H9 (cell line): ENCODE measurements around the gene HIPK1. TPM values are rescaled to one million over a fixed set of nuclear protein-coding genes. Genes with fewer than 3 reads are reported as not detected.

Source experiments
- DNase-seq: peaks from one replicate; pipeline ENCODE4 v3.0.0-alpha.2; 2017
- H2AFZ ChIP-seq: one replicate; pipeline ENCODE4 v1.6.1; 2013; ENCODE audit warnings: mild to moderate bottlenecking, low read length, control low read depth, moderate library complexity
- H2AK5ac ChIP-seq: 2 replicates; pipeline ENCODE4 v1.6.1; 2013; ENCODE audit warnings: low read length, control low read depth, mixed read lengths; ENCODE audit not compliant: insufficient read length
- H2BK120ac ChIP-seq: one replicate; pipeline ENCODE4 v1.6.1; 2013; ENCODE audit warnings: low read depth, mild to moderate bottlenecking, low read length, control low read depth, inconsistent platforms; ENCODE audit not compliant: poor library complexity, severe bottlenecking
- H2BK12ac ChIP-seq: 2 replicates; pipeline ENCODE4 v1.6.1; 2013; ENCODE audit warnings: low read length, control low read depth, mixed read lengths, low read depth; ENCODE audit not compliant: insufficient read length
- H2BK15ac ChIP-seq: 2 replicates; pipeline ENCODE4 v1.6.1; 2013; ENCODE audit warnings: low read depth, low read length, control low read depth
- H2BK20ac ChIP-seq: one replicate; pipeline ENCODE4 v1.6.1; 2013; ENCODE audit warnings: low read depth, mild to moderate bottlenecking, low read length, control low read depth, inconsistent platforms; ENCODE audit not compliant: poor library complexity, severe bottlenecking
- H2BK5ac ChIP-seq: 2 replicates; pipeline ENCODE4 v1.6.1; 2013; ENCODE audit warnings: low read length, control low read depth, mixed read lengths; ENCODE audit not compliant: insufficient read length
- H3K14ac ChIP-seq: 2 replicates; pipeline ENCODE4 v1.6.1; 2013; ENCODE audit warnings: low read length, control low read depth; ENCODE audit not compliant: insufficient read depth
- H3K18ac ChIP-seq: 2 replicates; pipeline ENCODE4 v1.6.1; 2013; ENCODE audit warnings: low read depth, mild to moderate bottlenecking, mixed read lengths, low read length, control low read depth; ENCODE audit not compliant: insufficient read length
- H3K23ac ChIP-seq: 2 replicates; pipeline ENCODE4 v1.6.1; 2013; ENCODE audit warnings: low read length, control low read depth, mixed read lengths, low read depth; ENCODE audit not compliant: insufficient read length
- H3K23me2 ChIP-seq: 2 replicates; pipeline ENCODE4 v1.6.1; 2013; ENCODE audit warnings: low read depth, mild to moderate bottlenecking, mixed read lengths, low read length, control low read depth; ENCODE audit not compliant: insufficient read length, poor library complexity, severe bottlenecking
- H3K27ac ChIP-seq: 2 replicates; pipeline ENCODE4 v1.5.1; 2013; ENCODE audit warnings: low read length, control low read depth, mixed read lengths, low read depth; ENCODE audit not compliant: insufficient read length
- H3K27me3 ChIP-seq: 2 replicates; pipeline ENCODE4 v1.6.1; 2013; ENCODE audit warnings: low read length, control low read depth, inconsistent platforms; ENCODE audit not compliant: insufficient read depth
- H3K4ac ChIP-seq: 2 replicates; pipeline ENCODE4 v1.6.1; 2013; ENCODE audit warnings: low read depth, mild to moderate bottlenecking, control low read depth, inconsistent platforms, low read length, moderate library complexity
- H3K4me1 ChIP-seq: 2 replicates; pipeline ENCODE4 v1.6.1; 2013; ENCODE audit warnings: low read length, control low read depth, inconsistent platforms; ENCODE audit not compliant: insufficient read depth
- H3K4me2 ChIP-seq: 2 replicates; pipeline ENCODE4 v1.6.1; 2013; ENCODE audit warnings: low read length, control low read depth, mixed read lengths; ENCODE audit not compliant: insufficient read length, insufficient read depth
- H3K56ac ChIP-seq: 2 replicates; pipeline ENCODE4 v1.6.1; 2013; ENCODE audit warnings: low read depth, mild to moderate bottlenecking, mixed read lengths, low read length, control low read depth; ENCODE audit not compliant: insufficient read length
- H3K79me1 ChIP-seq: 2 replicates; pipeline ENCODE4 v1.6.1; 2013; ENCODE audit warnings: low read depth, mild to moderate bottlenecking, moderate library complexity, low read length, control low read depth, inconsistent platforms; ENCODE audit not compliant: insufficient read depth, poor library complexity, severe bottlenecking
- H3K79me2 ChIP-seq: 2 replicates; pipeline ENCODE4 v1.6.1; 2013; ENCODE audit warnings: low read length, control low read depth, inconsistent platforms; ENCODE audit not compliant: insufficient read depth
- H3K9ac ChIP-seq: 2 replicates; pipeline ENCODE4 v1.6.1; 2013; ENCODE audit warnings: low read length, control low read depth, mixed read lengths; ENCODE audit not compliant: insufficient read length; ENCODE audit errors: extremely low read depth
- H3K9me3 ChIP-seq: one replicate; pipeline ENCODE4 v1.6.1; 2013; ENCODE audit warnings: low read depth, low read length, inconsistent platforms; ENCODE audit not compliant: control insufficient read depth
- H3T11ph ChIP-seq: one replicate; pipeline ENCODE4 v1.6.1; 2013; ENCODE audit warnings: mild to moderate bottlenecking, low read length, control low read depth, inconsistent platforms
- H4K20me1 ChIP-seq: one replicate; pipeline ENCODE4 v1.6.1; 2013; ENCODE audit not compliant: control insufficient read depth, insufficient read length, insufficient read depth
- H4K5ac ChIP-seq: 2 replicates; pipeline ENCODE4 v1.6.1; 2013; ENCODE audit warnings: low read depth, mild to moderate bottlenecking, mixed read lengths, low read length, control low read depth; ENCODE audit not compliant: insufficient read length
- H4K8ac ChIP-seq: replicated peaks from 2 replicates; pipeline ENCODE4 v1.6.1; 2013; ENCODE audit warnings: low read length, control low read depth, mixed read lengths, low read depth; ENCODE audit not compliant: insufficient read length
- H4K91ac ChIP-seq: 2 replicates; pipeline ENCODE4 v1.6.1; 2013; ENCODE audit warnings: low read depth, mild to moderate bottlenecking, moderate library complexity, mixed read lengths, low read length, control low read depth; ENCODE audit not compliant: insufficient read length
- H3K27ac Mint-ChIP-seq, 3 experiments: 2 replicates in 2 of 3; 3 replicates in 1 of 3; pipeline ENCODE4 v1.8.0; 2020 to 2021; ENCODE audit warnings: mixed read lengths in 3 of 3, mild to moderate bottlenecking in 1 of 3, moderate library complexity in 1 of 3
- H3K27me3 Mint-ChIP-seq: 2 replicates; pipeline ENCODE4 v1.8.0; 2021; ENCODE audit warnings: low read depth, mild to moderate bottlenecking, moderate library complexity, mixed read lengths
- H3K36me3 Mint-ChIP-seq, 3 experiments: 2 replicates in 2 of 3; 3 replicates in 1 of 3; pipeline ENCODE4 v1.8.0; 2020 to 2021; ENCODE audit warnings: low read depth in 3 of 3, mixed read lengths in 3 of 3; ENCODE audit not compliant: insufficient read depth in 1 of 3
- H3K4me1 Mint-ChIP-seq, 2 experiments: 2 replicates each; pipeline ENCODE4 v1.8.0; 2020; ENCODE audit warnings: mixed read lengths in 2 of 2
- H3K4me3 Mint-ChIP-seq, 2 experiments: 2 replicates in 1 of 2; 3 replicates in 1 of 2; pipeline ENCODE4 v1.8.0; 2020 to 2021; ENCODE audit warnings: mild to moderate bottlenecking in 2 of 2, mixed read lengths in 2 of 2, moderate library complexity in 1 of 2
- H3K9me3 Mint-ChIP-seq, 2 experiments: 2 replicates in 1 of 2; 3 replicates in 1 of 2; pipeline ENCODE4 v1.8.0; 2020; ENCODE audit warnings: mild to moderate bottlenecking in 2 of 2, mixed read lengths in 2 of 2, moderate library complexity in 1 of 2
- WGBS: extraction: QIAGEN DNeasy Blood & Tissue Kit; methylation state at CpG from one replicate; pipeline ENCODE4 v1.1.7; 2013; ENCODE audit warnings: missing lambda C conversion rate, low lambda C conversion rate, mixed read lengths; ENCODE audit not compliant: insufficient read length; ENCODE audit errors: extremely low coverage; 5-methylcytosine and 5-hydroxymethylcytosine counted together
- total RNA-seq: library from RNA; stranded (reverse); gene quantifications from 2 replicates; pipeline ENCODE4 v1.2.1, GENCODE V29; 2021
- TF ChIP-seq, protein P1 (sequence below): fragments of 200-600 bp; sonication (generic); conservative IDR thresholded peaks from 3 replicates; pipeline ENCODE4 v1.8.0; 2021; ENCODE audit warnings: antibody characterized with exemption, mild to moderate bottlenecking

Gene HIPK1
- total RNA-seq, 1 experiment from 2014 or later, result 65.7 TPM

GRCh38 chr1:114022877-114023276, 93.8 kb downstream of the HIPK1 start:
- Mint-ChIP-seq H3K4me3 (no peak overlapping the region; a peak in 1 of 5 replicates), H3K27ac (peak overlapping the region in 1 of 3 experiments; percentile 98; a peak in 3 of 7 replicates), H3K27me3 (no peaks in the 10 kb centered on the region), H3K36me3 (peaks cover 18 to 33% (median 22%) of the 10 kb centered on the region in 3 experiments), H3K4me1 (peaks cover 36 to 38% of the 10 kb centered on the region in 2 experiments), H3K9me3 (peaks cover 13 to 14% of the 10 kb centered on the region in 2 experiments)
- no peak overlapping the region for H4K5ac ChIP-seq
- no peaks in the 10 kb centered on the region for H4K20me1 ChIP-seq
- no peaks in the 10 kb centered on the region for H3K79me1 ChIP-seq
- H3K56ac ChIP-seq, result no peak overlapping the region
- H4K91ac ChIP-seq, result no peak overlapping the region
- H3K18ac ChIP-seq, result no peak overlapping the region
- no CpG with 5 or more reads among the region's 2 CpGs for WGBS
- no peak overlapping the region for H3K9ac ChIP-seq
- no peak overlapping the region for H2AK5ac ChIP-seq
- H3K23ac ChIP-seq, result no peak overlapping the region
- no peak overlapping the region for H2BK12ac ChIP-seq
- no peak overlapping the region for H2BK5ac ChIP-seq
- H3K14ac ChIP-seq, result no peak overlapping the region
- peaks cover 12% of the 10 kb centered on the region; the same call in 1 of the 2 replicates for H3K4me1 ChIP-seq
- H2BK120ac ChIP-seq, result no peak overlapping the region
- no peaks in the 10 kb centered on the region for H3K79me2 ChIP-seq
- no peak overlapping the region for H3K27ac ChIP-seq
- no peaks in the 10 kb centered on the region for H3K9me3 ChIP-seq
- no peak for DNase-seq
- H3K23me2 ChIP-seq, result no peaks in the 10 kb centered on the region
- no peak overlapping the region for H2AFZ ChIP-seq
- TF ChIP-seq, protein P1, sequence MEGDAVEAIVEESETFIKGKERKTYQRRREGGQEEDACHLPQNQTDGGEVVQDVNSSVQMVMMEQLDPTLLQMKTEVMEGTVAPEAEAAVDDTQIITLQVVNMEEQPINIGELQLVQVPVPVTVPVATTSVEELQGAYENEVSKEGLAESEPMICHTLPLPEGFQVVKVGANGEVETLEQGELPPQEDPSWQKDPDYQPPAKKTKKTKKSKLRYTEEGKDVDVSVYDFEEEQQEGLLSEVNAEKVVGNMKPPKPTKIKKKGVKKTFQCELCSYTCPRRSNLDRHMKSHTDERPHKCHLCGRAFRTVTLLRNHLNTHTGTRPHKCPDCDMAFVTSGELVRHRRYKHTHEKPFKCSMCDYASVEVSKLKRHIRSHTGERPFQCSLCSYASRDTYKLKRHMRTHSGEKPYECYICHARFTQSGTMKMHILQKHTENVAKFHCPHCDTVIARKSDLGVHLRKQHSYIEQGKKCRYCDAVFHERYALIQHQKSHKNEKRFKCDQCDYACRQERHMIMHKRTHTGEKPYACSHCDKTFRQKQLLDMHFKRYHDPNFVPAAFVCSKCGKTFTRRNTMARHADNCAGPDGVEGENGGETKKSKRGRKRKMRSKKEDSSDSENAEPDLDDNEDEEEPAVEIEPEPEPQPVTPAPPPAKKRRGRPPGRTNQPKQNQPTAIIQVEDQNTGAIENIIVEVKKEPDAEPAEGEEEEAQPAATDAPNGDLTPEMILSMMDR, result no peak
- H3T11ph ChIP-seq, result no peak overlapping the region
- H3K27me3 ChIP-seq, result no peaks in the 10 kb centered on the region
- H2BK15ac ChIP-seq, result no peak overlapping the region
- no peak overlapping the region for H4K8ac ChIP-seq
- no peak overlapping the region for H2BK20ac ChIP-seq
- H3K4me2 ChIP-seq, result no peak overlapping the region
- no peak overlapping the region for H3K4ac ChIP-seq
